Endothelial cell of hepatic sinusoid (primary cell): ENCODE results near the gene DNAH12.
"Not testable (repeated sequence)": the region's sequence is repeated elsewhere in the genome, so short reads cannot be mapped to it uniquely, and the experiment has no call there.

Experiments used
- in situ Hi-C: cut with HindIII; loops from 2 replicates; pipeline ENCODE4 v1.10.0; 2017; ENCODE audit warnings: low sequenced_read_pairs

Gene DNAH12

DNA sequence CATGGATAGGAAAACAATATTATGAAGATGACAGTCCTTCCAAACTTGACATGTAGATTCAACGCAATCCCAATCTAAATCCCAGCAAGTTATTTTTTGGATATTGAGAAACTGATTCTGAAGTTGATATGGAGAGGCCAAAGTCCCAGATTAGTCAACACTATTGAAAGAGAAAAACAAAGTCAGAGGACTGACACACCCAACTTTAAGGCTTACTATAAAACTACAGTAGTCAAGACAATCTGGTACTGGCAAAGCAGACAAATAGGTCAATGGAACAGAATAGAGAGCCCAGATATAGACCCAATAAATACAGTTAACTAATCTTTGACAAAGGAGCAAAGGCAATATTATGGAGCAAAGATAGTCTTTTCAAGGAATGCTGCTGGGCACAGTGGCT, 132.4 kb downstream of the DNAH12 start:
- in situ Hi-C loops, result no loop called here

DNA sequence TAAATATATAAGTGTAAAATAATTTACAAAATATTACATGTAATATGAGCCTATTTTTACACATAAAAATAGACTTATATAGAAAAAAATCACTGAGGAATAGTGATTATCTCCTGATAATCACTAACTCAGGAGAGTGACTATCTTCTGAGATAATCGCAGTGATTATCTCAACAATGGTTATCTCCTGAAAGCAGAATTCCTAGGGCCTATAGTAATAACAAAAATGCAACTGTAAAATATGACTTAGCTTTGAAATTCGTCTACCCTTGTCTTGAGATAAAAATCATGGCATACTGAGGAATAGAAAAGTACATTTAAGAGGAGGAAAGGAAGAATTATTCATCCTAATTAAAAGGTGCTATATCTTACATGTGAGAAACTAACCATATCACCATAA, 134.7 kb downstream of the DNAH12 start:
- in situ Hi-C loops, result no loop called here

- in situ Hi-C loops, result no loop called here
Measured at GRCh38 chr3:57402675-57403074, 141.5 kb downstream of the DNAH12 start.

- in situ Hi-C loops, result no loop called here
Measured at GRCh38 chr3:57397175-57398026, 146.7 kb downstream of the DNAH12 start.

- in situ Hi-C loops, result loop anchor here (5.0 kb wide), 1 partner anchor 107 kb away; no protein-coding TSS in a partner anchor
Measured at GRCh38 chr3:57393977-57394376, 150.2 kb downstream of the DNAH12 start.

DNA sequence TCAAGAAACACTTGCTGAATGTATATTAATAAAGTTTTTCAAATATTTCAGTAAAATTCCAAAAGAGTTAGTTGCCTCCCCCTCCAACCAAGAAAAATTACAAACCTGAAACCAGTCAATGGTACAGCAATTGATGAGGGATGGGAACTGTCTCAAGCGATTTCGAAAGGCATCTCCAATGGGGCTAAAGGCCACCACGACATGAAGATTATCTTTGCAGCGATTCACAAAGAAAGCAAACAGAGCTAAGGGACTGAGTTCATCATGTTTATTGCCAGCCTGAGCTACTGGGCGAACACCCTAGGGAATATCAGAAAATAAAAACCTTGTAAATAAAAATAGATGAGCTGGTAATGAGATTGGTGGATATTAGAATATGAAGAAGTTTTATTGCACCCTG, 152.4 kb downstream of the DNAH12 start:
- in situ Hi-C loops, result loop anchor here (5.0 kb wide), 1 partner anchor 104 kb away; no protein-coding TSS in a partner anchor

DNA sequence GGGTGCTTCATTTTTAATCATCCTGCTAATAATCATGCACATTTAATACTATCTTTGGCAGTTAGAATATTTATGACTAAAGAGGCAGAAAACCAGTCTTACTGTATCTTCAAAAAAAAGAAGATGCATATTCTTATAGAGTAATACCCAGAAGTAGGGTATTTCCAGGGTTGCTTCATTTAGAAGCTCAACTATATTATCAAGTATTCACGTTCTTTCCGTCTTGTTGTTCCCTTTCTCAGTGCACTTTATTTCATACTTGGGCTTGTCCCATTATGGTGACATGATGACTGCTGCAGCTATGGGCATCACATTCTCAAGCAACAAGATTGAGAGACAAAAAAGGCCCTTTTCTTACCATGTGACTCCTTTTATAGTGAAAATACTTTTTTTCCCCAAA, 154.9 kb downstream of the DNAH12 start:
- in situ Hi-C loops, result no loop called here

DNA sequence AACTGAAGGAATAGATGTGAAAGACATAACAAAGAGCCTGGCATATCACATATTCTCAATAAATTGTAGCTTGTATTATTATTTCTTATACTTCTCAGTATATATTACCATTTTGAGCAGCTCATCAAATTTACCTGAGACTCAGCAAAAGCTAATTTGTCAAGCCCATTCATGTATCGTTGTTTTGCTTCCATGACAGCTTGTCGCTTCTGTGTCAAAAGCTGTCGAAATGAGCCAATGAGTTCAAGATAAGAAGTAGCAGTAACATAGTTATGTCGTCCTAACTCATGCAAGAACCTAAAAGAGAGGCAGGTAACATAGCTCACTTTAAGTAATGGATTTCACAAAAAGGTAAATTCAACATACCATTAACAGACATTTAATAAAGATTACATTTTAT, 157.8 kb downstream of the DNAH12 start:
- in situ Hi-C loops, result no loop called here

- in situ Hi-C loops, result no loop called here
Measured at GRCh38 chr3:57385498-57385897, 158.6 kb downstream of the DNAH12 start.

- in situ Hi-C loops, result no loop called here
Measured at GRCh38 chr3:57383838-57384237, 160.3 kb downstream of the DNAH12 start.

GRCh38 chr3:57383406-57383805, 160.7 kb downstream of the DNAH12 start:
- in situ Hi-C loops, result no loop called here

- in situ Hi-C loops, result no loop called here
Measured at GRCh38 chr3:57382933-57383332, 161.2 kb downstream of the DNAH12 start.

DNA sequence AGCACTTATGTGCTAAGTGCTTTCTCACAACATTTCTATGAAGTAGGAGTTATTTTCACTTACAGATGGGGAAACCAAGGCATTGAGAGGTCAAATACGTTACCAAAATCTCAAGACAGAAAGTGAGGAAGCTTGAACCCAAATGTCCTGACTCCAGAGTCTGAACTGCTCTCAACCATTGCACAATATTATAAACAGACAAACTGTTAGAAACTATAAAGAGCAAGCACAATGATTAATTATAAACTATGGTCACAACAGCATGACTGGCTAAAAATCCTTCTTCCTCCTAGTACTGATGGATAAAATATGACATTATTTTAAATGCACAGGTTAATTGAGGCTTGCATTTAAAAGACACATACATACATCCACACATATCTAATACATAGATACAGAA, 173.8 kb downstream of the DNAH12 start:
- in situ Hi-C loops, result no loop called here

GRCh38 chr3:57365089-57365488, 179.1 kb downstream of the DNAH12 start:
- in situ Hi-C loops, result not testable (repeated sequence)

DNA sequence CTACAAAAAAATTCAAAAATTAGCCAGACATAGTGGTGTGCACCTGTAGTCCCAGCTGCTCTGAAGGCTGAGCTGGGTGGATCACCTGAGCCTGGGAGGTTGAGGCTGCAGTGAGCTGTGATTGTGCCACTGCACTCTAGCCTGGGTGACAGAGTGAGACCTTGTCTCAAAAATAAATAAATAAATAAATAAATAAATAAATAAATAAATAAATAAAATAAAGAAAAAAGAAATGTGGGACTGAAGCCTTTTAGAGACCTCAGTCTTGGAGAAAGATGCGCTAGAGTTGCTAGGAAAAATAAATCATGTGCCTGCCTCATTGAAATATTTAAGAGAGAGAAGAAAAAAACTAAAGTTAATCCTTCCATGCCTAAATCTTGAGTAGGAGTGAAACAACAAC, 187.9 kb downstream of the DNAH12 start:
- in situ Hi-C loops, result not testable (repeated sequence)

- in situ Hi-C loops, result loop anchor here (5.0 kb wide), 1 partner anchor 192 kb away; no protein-coding TSS in a partner anchor
Measured at GRCh38 chr3:57354768-57355167, 189.4 kb downstream of the DNAH12 start.

DNA sequence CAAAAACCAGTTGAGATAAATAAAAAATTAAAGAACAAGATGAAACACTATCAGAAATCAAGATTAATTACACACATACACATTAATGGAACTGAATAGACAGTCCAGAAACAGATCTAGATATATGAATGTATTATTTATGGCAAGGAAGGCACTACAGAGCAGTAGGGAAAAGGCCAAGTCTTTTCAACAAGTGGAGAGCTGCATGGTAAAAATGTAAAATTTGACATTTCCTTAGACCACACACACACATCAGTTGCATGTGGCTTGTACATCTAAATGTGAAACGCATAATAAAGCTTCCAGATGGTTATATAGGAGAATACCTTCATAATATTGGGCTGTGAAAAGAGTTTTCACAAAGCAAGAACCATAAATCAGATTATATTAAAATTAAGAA, 193.9 kb downstream of the DNAH12 start:
- in situ Hi-C loops, result loop anchor here (5.0 kb wide), 1 partner anchor 188 kb away; no protein-coding TSS in a partner anchor

- in situ Hi-C loops, result not testable (repeated sequence)
Measured at GRCh38 chr3:57339071-57339642, 205.0 kb downstream of the DNAH12 start.

- in situ Hi-C loops, result not testable (repeated sequence)
Measured at GRCh38 chr3:57338272-57339070, 205.7 kb downstream of the DNAH12 start.

DNA sequence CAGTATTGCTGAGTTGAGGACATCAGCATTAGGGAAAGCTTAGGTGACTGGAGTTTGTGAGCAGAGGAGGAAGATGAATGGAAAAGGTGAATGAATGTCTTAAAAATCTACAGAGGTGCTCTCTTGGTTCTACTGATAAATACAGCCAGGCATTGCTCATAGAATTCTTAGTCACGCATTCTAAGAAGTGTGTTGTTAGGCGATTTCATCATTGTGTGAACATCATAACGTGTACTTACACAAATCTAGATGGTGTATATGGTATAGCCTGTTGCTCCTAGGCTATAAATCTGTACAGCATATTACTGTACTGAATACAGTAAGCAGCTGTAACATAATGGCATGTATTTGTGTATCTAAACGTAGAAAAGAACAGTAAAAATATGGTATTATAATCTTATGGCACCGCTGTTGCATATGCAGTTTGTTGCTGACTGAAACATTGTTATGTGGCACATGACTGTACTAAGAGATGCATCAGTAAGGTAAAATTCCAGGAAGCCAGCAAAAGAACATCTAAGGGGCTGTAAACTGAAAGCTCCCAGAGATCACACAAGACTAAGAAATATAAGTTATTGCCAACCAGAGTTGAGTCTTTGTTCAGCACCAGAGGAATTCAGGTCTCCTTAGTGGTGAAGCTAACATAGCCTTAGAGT, 208.7 kb downstream of the DNAH12 start:
- in situ Hi-C loops, result no loop called here

DNA sequence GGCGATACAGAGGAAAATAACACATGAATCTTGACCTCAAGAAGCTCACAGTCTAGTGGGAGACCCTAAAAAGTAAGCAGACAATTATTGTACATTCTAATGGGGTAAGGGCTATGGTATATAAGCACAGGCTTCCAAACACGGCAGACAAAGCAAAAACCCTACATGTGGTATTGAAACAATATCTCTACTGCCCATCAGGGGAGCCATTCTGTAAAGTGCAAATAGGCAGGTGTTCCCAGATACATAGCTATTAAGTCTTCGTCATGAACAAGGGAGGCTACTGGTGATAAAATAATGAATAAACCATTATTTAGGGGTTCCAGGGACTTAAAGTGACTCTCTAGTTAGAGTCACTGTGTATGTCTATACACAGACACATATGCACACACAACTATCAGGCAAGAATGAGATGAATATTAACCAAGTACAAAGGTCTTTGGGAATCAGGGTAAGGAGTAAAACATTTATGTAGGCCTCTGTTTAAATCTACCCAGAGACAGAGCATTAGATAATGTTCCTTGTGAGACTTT, 213.0 kb downstream of the DNAH12 start:
- in situ Hi-C loops, result no loop called here
